IMR-90 (cell line): ENCODE results near the gene MRPS7. TPM values are rescaled to one million over a fixed set of nuclear protein-coding genes. Genes with fewer than 3 reads are reported as not detected.
A peak's percentile ranks its signal among the peaks of the same experiment; 100 is the strongest.

Experiments
- ATAC-seq: fragments of 200-7000 bp; cut with Tn5 transposase; 2 replicates; pipeline ENCODE4 v1.9.1; 2020; ENCODE audit warnings: low read depth, mild to moderate bottlenecking, moderate library complexity
- BruUV-seq: library from RNA; stranded (reverse); fragments of 400-500 nt; replicated peaks from 2 replicates; lab custom pipeline; 2021; lab: Mats Ljungman, UMichigan
- CTCF ChIA-PET: fragments of 300-600 bp; formaldehyde crosslinking; extraction: SDS; loops from one replicate; lab custom pipeline; 2021; ENCODE audit warnings: antibody characterized with exemption; lab: Yijun Ruan, JAX
- POLR2A ChIA-PET: fragments of 300-600 bp; sonication (Branson Sonifier 250); formaldehyde crosslinking; loops from one replicate; lab custom pipeline; 2022; ENCODE audit warnings: antibody characterized with exemption; ENCODE audit not compliant: unreplicated experiment; lab: Charles Lee
- DNase-seq: peaks from one replicate; pipeline ENCODE4 v3.0.0; 2013
- H2AFZ ChIP-seq: replicated peaks from 2 replicates; pipeline ENCODE3; 2013; ENCODE audit warnings: low read length, mild to moderate bottlenecking; ENCODE audit not compliant: poor library complexity
- H2AK5ac ChIP-seq: 2 replicates; pipeline ENCODE4 v1.6.1; 2013; ENCODE audit warnings: low read depth, low read length, inconsistent platforms
- H2AK9ac ChIP-seq: replicated peaks from 2 replicates; pipeline ENCODE3; 2013; ENCODE audit warnings: mild to moderate bottlenecking, low read depth, low read length, moderate library complexity; ENCODE audit not compliant: poor library complexity
- H2BK120ac ChIP-seq: 2 replicates; pipeline ENCODE4 v1.6.1; 2013; ENCODE audit warnings: low read depth, low read length, inconsistent platforms
- H2BK15ac ChIP-seq: 3 replicates; pipeline ENCODE4 v1.6.1; 2013; ENCODE audit warnings: low read depth, low read length, inconsistent platforms
- H2BK20ac ChIP-seq: 2 replicates; pipeline ENCODE4 v1.6.1; 2013; ENCODE audit warnings: low read depth, mild to moderate bottlenecking, inconsistent platforms, low read length, moderate library complexity
- H2BK5ac ChIP-seq: 2 replicates; pipeline ENCODE4 v1.6.1; 2013; ENCODE audit warnings: mild to moderate bottlenecking, low read depth, low read length, inconsistent platforms; ENCODE audit not compliant: poor library complexity, severe bottlenecking
- H3K14ac ChIP-seq: replicated peaks from 2 replicates; pipeline ENCODE4 v1.6.1; 2013; ENCODE audit warnings: low read depth, low read length, inconsistent platforms
- H3K18ac ChIP-seq: 2 replicates; pipeline ENCODE4 v1.6.1; 2013; ENCODE audit warnings: low read depth, low read length, control low read depth
- H3K23ac ChIP-seq: 2 replicates; pipeline ENCODE4 v1.6.1; 2013; ENCODE audit warnings: low read depth, low read length, inconsistent platforms
- H3K27ac ChIP-seq: 2 replicates; pipeline ENCODE4 v1.5.1; 2013; ENCODE audit warnings: mild to moderate bottlenecking, control low read depth, low read length; ENCODE audit not compliant: insufficient read depth
- H3K27me3 ChIP-seq: 2 replicates; pipeline ENCODE4 v1.6.1; 2013; ENCODE audit warnings: low read length; ENCODE audit not compliant: control insufficient read depth, insufficient read depth
- H3K36me3 ChIP-seq: 2 replicates; pipeline ENCODE4 v1.6.1; 2013; ENCODE audit warnings: low read length, mixed read lengths; ENCODE audit not compliant: control insufficient read depth, insufficient read depth
- H3K4ac ChIP-seq: 2 replicates; pipeline ENCODE4 v1.6.1; 2013; ENCODE audit warnings: low read depth, low read length, inconsistent platforms
- H3K4me1 ChIP-seq: 2 replicates; pipeline ENCODE4 v1.6.1; 2013; ENCODE audit warnings: low read length, mixed read lengths; ENCODE audit not compliant: control insufficient read depth, insufficient read depth
- H3K4me2 ChIP-seq: 2 replicates; pipeline ENCODE4 v1.6.1; 2013; ENCODE audit warnings: low read depth, mild to moderate bottlenecking, control low read depth, low read length, moderate library complexity
- H3K4me3 ChIP-seq: 2 replicates; pipeline ENCODE4 v1.5.1; 2013; ENCODE audit warnings: low read depth, mild to moderate bottlenecking, control low read depth, low read length, moderate library complexity; ENCODE audit not compliant: insufficient read depth
- H3K56ac ChIP-seq: 2 replicates; pipeline ENCODE4 v1.6.1; 2013; ENCODE audit warnings: low read length, inconsistent platforms; ENCODE audit not compliant: insufficient read depth; ENCODE audit errors: extremely low read depth
- H3K79me1 ChIP-seq, 2 experiments: 2 replicates each; pipeline ENCODE4 v1.6.1; 2013; ENCODE audit warnings: low read length in 2 of 2, inconsistent platforms in 1 of 2, low read depth in 1 of 2
- H3K9ac ChIP-seq: 2 replicates; pipeline ENCODE4 v1.6.1; 2013; ENCODE audit warnings: low read depth, low read length, control low read depth
- H3K9me1 ChIP-seq: 2 replicates; pipeline ENCODE4 v1.6.1; 2013; ENCODE audit warnings: low read length, inconsistent platforms; ENCODE audit not compliant: insufficient read depth
- H3K9me3 ChIP-seq: 2 replicates; pipeline ENCODE4 v1.6.1; 2013; ENCODE audit warnings: low read length; ENCODE audit not compliant: control insufficient read depth, insufficient read depth
- H4K20me1 ChIP-seq: 2 replicates; pipeline ENCODE4 v1.6.1; 2013; ENCODE audit warnings: low read length, inconsistent platforms; ENCODE audit not compliant: insufficient read depth
- H4K5ac ChIP-seq: 2 replicates; pipeline ENCODE4 v1.6.1; 2013; ENCODE audit warnings: mild to moderate bottlenecking, low read depth, low read length, control low read depth
- H4K8ac ChIP-seq, 2 experiments: 2 replicates each; pipeline ENCODE4 v1.6.1; 2013; ENCODE audit warnings: low read depth in 2 of 2, low read length in 2 of 2, control low read depth in 1 of 2, inconsistent platforms in 1 of 2
- H4K91ac ChIP-seq: 2 replicates; pipeline ENCODE4 v1.6.1; 2013; ENCODE audit warnings: low read depth, low read length, inconsistent platforms; ENCODE audit not compliant: insufficient read depth
- BHLHE40 ChIP-seq: fragments of 150-350 bp; IDR thresholded peaks from 2 replicates; pipeline ENCODE4 v1.6.1; 2016; ENCODE audit warnings: mild to moderate bottlenecking, low read depth, low read length
- CEBPB ChIP-seq: IDR thresholded peaks from 2 replicates; pipeline ENCODE4 v1.6.1; 2012; ENCODE audit warnings: low read depth, low read length, improper control_type of control experiment
- CHD1 ChIP-seq: IDR thresholded peaks from 2 replicates; pipeline ENCODE4 v1.6.1; 2012; ENCODE audit warnings: low read depth, low read length, improper control_type of control experiment
- CTCF ChIP-seq: conservative IDR thresholded peaks from 2 replicates; pipeline ENCODE4 v1.5.1; 2012; ENCODE audit warnings: mild to moderate bottlenecking, low read depth, low read length, improper control_type of control experiment
- FOS ChIP-seq: fragments of 150-350 bp; IDR thresholded peaks from 2 replicates; pipeline ENCODE4 v1.6.1; 2016; ENCODE audit warnings: low read depth, low read length
- MAFK ChIP-seq: IDR thresholded peaks from 2 replicates; pipeline ENCODE4 v1.6.1; 2012; ENCODE audit warnings: low read depth, low read length, improper control_type of control experiment
- MXI1 ChIP-seq: IDR thresholded peaks from 2 replicates; pipeline ENCODE4 v1.6.1; 2012; ENCODE audit warnings: low read depth, mild to moderate bottlenecking, low read length, moderate library complexity, borderline replicate concordance
- NFE2L2 ChIP-seq: fragments of 150-350 bp; IDR thresholded peaks from 2 replicates; pipeline ENCODE4 v1.6.1; 2016; ENCODE audit warnings: low read depth, mild to moderate bottlenecking, low read length
- POLR2A ChIP-seq: IDR thresholded peaks from 2 replicates; pipeline ENCODE4 v1.6.1; 2012; ENCODE audit warnings: mild to moderate bottlenecking, low read depth, low read length
- RCOR1 ChIP-seq: IDR thresholded peaks from 2 replicates; pipeline ENCODE4 v1.6.1; 2012; ENCODE audit warnings: mild to moderate bottlenecking, low read length, improper control_type of control experiment; ENCODE audit not compliant: insufficient replicate concordance
- RFX5 ChIP-seq: IDR thresholded peaks from 2 replicates; pipeline ENCODE4 v1.8.0; 2012; ENCODE audit warnings: low read depth, mild to moderate bottlenecking, low read length, moderate library complexity
- SMC3 ChIP-seq: fragments of 150-350 bp; IDR thresholded peaks from 2 replicates; pipeline ENCODE4 v1.6.1; 2016; ENCODE audit warnings: low read depth, mild to moderate bottlenecking, antibody characterized with exemption, low read length, moderate library complexity
- USF2 ChIP-seq: fragments of 150-350 bp; IDR thresholded peaks from 2 replicates; pipeline ENCODE4 v1.6.1; 2017; ENCODE audit warnings: mild to moderate bottlenecking, antibody characterized with exemption, low read length, low read depth
- WGBS, 2 experiments: methylation state at CpG; one replicate each; pipeline versions ENCODE4 v1.1.5 to v1.1.7; 2013; ENCODE audit warnings: missing lambda C conversion rate in 2 of 2; ENCODE audit not compliant: insufficient read length in 1 of 2; ENCODE audit errors: extremely low coverage in 2 of 2; 5-methylcytosine and 5-hydroxymethylcytosine counted together
- dilution Hi-C: fragments of 300-500 bp; cut with HindIII; formaldehyde crosslinking; loops from one replicate; pipeline ENCODE4 v1.14.3; 2018; ENCODE audit warnings: low sequenced_read_pairs; ENCODE audit not compliant: unreplicated experiment
- in situ Hi-C: fragments of 300-500 bp; cut with MboI; formaldehyde crosslinking; loops from 3 replicates; pipeline ENCODE4 v1.14.3; 2019; ENCODE audit warnings: low sequenced_read_pairs, inconsistent platforms, mixed read lengths
- intact Hi-C: fragments of 100-400 bp; cut with micrococcal nuclease; formaldehyde crosslinking; loops from 2 replicates; pipeline ENCODE4 v1.10.0; 2022
- polyA plus RNA-seq, 3 experiments: library from polyadenylated mRNA; depleted of rRNA; stranded (reverse); fragments of >200 nt; gene quantifications; 2 replicates each; pipeline ENCODE4 v1.2.3, GENCODE V29; 2012; ENCODE audit warnings: low replicate concordance in 1 of 3
- total RNA-seq: library from RNA; depleted of rRNA; stranded (reverse); fragments of >200 nt; gene quantifications from 2 replicates; pipeline ENCODE4 v1.2.3, GENCODE V29; 2012

Gene MRPS7
- total and polyA plus RNA-seq, 2 of the 4 experiments (the other 2 are of a cell fraction): 55.9 to 60.5 TPM

- no TSS peak for BruUV-seq
- peak overlapping the region; percentile 54; the same call in 1 of the 2 replicates for H3K27ac ChIP-seq
- TF ChIP-seq MAFK (no peak), SMC3 (peak; percentile 37), USF2 (no peak), CHD1 (no peak), POLR2A (no peak), BHLHE40 (no peak), FOS (no peak), MXI1 (peak; percentile 68), RFX5 (no peak), CEBPB (no peak), NFE2L2 (no peak), RCOR1 (no peak), CTCF (peak; percentile 90)
Observed at GRCh38 chr17:75271233-75271954, 9.7 kb downstream of the MRPS7 start.

More at GRCh38 chr17:75271233-75271954, 9.7 kb downstream of the MRPS7 start:
- H3K27me3 ChIP-seq: no peaks in the 10 kb centered on the region
- H3K9ac ChIP-seq: peak overlapping the region; percentile 48
- DNase-seq: no peak
- intact Hi-C loops: loop anchor here (2.0 to 10.0 kb wide), 2 partner anchors 133 to 243 kb away; partner anchors contain the start of genes CASKIN2, GRB2 and TSEN54
- no peak overlapping the region for H3K4ac ChIP-seq
- no peaks in the 10 kb centered on the region; the same call in none of the 2 replicates for H4K20me1 ChIP-seq
- peak; percentile 90 for ATAC-seq
- peak overlapping the region; percentile 97 for H2AFZ ChIP-seq
- peak overlapping the region; percentile 98 for H3K4me2 ChIP-seq
- H3K56ac ChIP-seq: no peak overlapping the region
- H2AK9ac ChIP-seq: peak overlapping the region; percentile 93
- no peak overlapping the region for H2BK120ac ChIP-seq
- no peak overlapping the region for H2BK20ac ChIP-seq
- in situ Hi-C loops: no loop called here
- peaks cover 4 to 11% of the 10 kb centered on the region in 2 experiments; a peak in 3 of 4 replicates for H3K79me1 ChIP-seq
- no peak overlapping the region for H2BK5ac ChIP-seq
- 0% methylated on average over 5 of the region's 74 CpGs; no CpG with 5 or more reads in 1 of the 2 experiments for WGBS, 2 experiments
- no peaks in the 10 kb centered on the region for H3K9me3 ChIP-seq
- 0 out of 2 replicates have a peak overlapping the region, but pooled peaks have one; percentile 7 for H3K14ac ChIP-seq
- peak overlapping the region; percentile 17 for H3K23ac ChIP-seq
- H3K4me1 ChIP-seq: peaks cover 14% of the 10 kb centered on the region
- ChIA-PET CTCF (interaction anchor here (0.6 to 3.2 kb wide), 14 partner anchors 10 to 139 kb away, joined by 3 to 18 read pairs (median 4); partner anchors contain the start of genes GGA3, MRPS7 and SLC25A19), POLR2A (interaction anchor here (1.0 kb wide), 1 partner anchor 9 kb away, joined by 4 read pairs; the partner anchor contains the start of genes GGA3 and MRPS7)
- H4K5ac ChIP-seq: peak overlapping the region; percentile 48; the same call in 1 of the 2 replicates
- H3K36me3 ChIP-seq: peaks cover 7% of the 10 kb centered on the region
- peak overlapping the region; percentile 9; the same call in 1 of the 2 replicates for H2AK5ac ChIP-seq
- no peak overlapping the region for H3K18ac ChIP-seq
- H2BK15ac ChIP-seq: no peak overlapping the region
- dilution Hi-C loops: no loop called here
- peak overlapping the region; percentile 76 to 87; a peak in 3 of 4 replicates for H4K8ac ChIP-seq
- 0 out of 2 replicates have a peak, but pooled peaks cover 8% of the 10 kb centered on the region for H3K9me1 ChIP-seq
- peak overlapping the region; percentile 49; the same call in 1 of the 2 replicates for H4K91ac ChIP-seq
- H3K4me3 ChIP-seq: peak overlapping the region; percentile 81
